ENCODE results near the gene APOB. TPM values are rescaled to one million over a fixed set of nuclear protein-coding genes. Genes with fewer than 3 reads are reported as not detected.

The APOB gene
- total and polyA plus RNA-seq, 2 of the 13 experiments (the other 11 are each of a cell fraction or from before 2014, with no cell fraction given), result 1,569 to 2,515 TPM

- TF ChIP-seq, protein P1, sequence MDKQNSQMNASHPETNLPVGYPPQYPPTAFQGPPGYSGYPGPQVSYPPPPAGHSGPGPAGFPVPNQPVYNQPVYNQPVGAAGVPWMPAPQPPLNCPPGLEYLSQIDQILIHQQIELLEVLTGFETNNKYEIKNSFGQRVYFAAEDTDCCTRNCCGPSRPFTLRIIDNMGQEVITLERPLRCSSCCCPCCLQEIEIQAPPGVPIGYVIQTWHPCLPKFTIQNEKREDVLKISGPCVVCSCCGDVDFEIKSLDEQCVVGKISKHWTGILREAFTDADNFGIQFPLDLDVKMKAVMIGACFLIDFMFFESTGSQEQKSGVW (CRISPR knock-in tag; IDR thresholded peaks at IDR 0.05; ENCODE audit: borderline replicate concordance), result no peak
- TF ChIP-seq CBX5 (CRISPR knock-in tag; IDR thresholded peaks at IDR 0.05; ENCODE audit: borderline replicate concordance) (no peak; the same call in 1 of the 2 replicates), FOXP4 (CRISPR knock-in tag; IDR thresholded peaks at IDR 0.05) (peak; percentile 83), ZBTB3 (CRISPR knock-in tag; IDR thresholded peaks at IDR 0.05; ENCODE audit: borderline replicate concordance, low read depth) (peak; percentile 84; the same call in 1 of the 2 replicates), CENPX (CRISPR knock-in tag; IDR thresholded peaks at IDR 0.05) (no peak), KLF16 (CRISPR knock-in tag; IDR thresholded peaks at IDR 0.05) (peak in 1 of 2 experiments; percentile 80; a peak in 2 of 4 replicates), SRF (IDR thresholded peaks at IDR 0.05; ENCODE audit: low read depth, low read length) (no peak), MTA1 (CRISPR knock-in tag; IDR thresholded peaks at IDR 0.05; ENCODE audit: borderline replicate concordance) (no peak; the same call in 1 of the 2 replicates), ZNF513 (CRISPR knock-in tag; conservative IDR thresholded peaks at IDR 0.05) (no peak), ZNF891 (CRISPR knock-in tag; IDR thresholded peaks at IDR 0.05) (no peak), CBX2 (IDR thresholded peaks at IDR 0.05; ENCODE audit: low read depth, low read length) (no peak), CBX2 (CRISPR knock-in tag; IDR thresholded peaks at IDR 0.05; ENCODE audit: low read depth) (no peak), MEIS1 (CRISPR knock-in tag; IDR thresholded peaks at IDR 0.05; ENCODE audit: borderline replicate concordance) (peak; percentile 75; the same call in 1 of the 2 replicates), MED1 (CRISPR knock-in tag; IDR thresholded peaks at IDR 0.05) (peak; percentile 98), GFI1 (CRISPR knock-in tag; IDR thresholded peaks at IDR 0.05; ENCODE audit: borderline replicate concordance) (peak; percentile 62)
- TF ChIP-seq, protein P2, sequence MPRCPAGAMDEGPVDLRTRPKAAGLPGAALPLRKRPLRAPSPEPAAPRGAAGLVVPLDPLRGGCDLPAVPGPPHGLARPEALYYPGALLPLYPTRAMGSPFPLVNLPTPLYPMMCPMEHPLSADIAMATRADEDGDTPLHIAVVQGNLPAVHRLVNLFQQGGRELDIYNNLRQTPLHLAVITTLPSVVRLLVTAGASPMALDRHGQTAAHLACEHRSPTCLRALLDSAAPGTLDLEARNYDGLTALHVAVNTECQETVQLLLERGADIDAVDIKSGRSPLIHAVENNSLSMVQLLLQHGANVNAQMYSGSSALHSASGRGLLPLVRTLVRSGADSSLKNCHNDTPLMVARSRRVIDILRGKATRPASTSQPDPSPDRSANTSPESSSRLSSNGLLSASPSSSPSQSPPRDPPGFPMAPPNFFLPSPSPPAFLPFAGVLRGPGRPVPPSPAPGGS (CRISPR knock-in tag; IDR thresholded peaks at IDR 0.05), result no peak
Observed at GRCh38 chr2:21070341-21071257, 26.7 kb upstream of the APOB start (continued).

Data from HepG2 (cell line).